ENCODE data around the gene KCNC2.

GRCh38 chr12:75116646-75117198, 92.9 kb downstream of the KCNC2 start:
- no peak for TF ChIP-seq CTCF (IDR thresholded peaks at IDR 0.05)
- no peak for TF ChIP-seq ZFX (IDR thresholded peaks at IDR 0.05; ENCODE audit: borderline replicate concordance)
